Hair follicular keratinocyte (primary cell): ENCODE results near the gene KCND3. TPM values are rescaled to one million over a fixed set of nuclear protein-coding genes. Genes with fewer than 3 reads are reported as not detected.

Experiments used
- total RNA-seq: library from RNA; depleted of rRNA; stranded (reverse); fragments of >200 nt; gene quantifications from 2 replicates; pipeline ENCODE4 v1.2.3, GENCODE V29; 2015

KCND3 gene
- total RNA-seq, result 0.08 and 0.55 TPM in 2 replicates

DNA sequence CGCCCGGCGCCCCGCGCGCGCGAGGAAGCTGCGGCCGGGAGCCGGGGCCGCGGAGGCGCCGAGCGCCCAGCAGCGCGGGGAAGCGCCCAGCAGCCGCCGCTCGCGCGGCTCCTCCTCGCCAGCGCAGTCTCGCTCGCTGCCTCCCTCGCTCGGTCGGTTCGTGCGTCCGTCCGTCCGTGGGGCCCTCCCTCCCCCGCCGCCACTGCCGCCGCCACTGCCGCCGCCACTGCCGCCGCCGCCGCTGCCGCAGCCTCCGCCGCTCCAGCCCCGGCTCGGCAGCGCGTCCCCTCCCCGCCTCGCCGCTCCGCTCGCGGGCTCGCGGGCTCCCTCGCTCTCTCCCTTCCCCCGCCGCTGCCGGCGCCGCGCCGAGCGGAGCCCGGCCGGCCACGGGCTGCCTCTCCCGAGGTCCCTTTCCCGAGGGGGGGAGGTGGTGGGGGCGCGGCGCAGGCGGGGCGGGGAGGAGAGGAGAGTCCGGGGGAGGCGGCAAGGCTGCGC lies at the start of gene KCND3:
TSS of gene KCND3 (minus strand) at position 138 of the 495 bp plus-strand sequence.

DNA sequence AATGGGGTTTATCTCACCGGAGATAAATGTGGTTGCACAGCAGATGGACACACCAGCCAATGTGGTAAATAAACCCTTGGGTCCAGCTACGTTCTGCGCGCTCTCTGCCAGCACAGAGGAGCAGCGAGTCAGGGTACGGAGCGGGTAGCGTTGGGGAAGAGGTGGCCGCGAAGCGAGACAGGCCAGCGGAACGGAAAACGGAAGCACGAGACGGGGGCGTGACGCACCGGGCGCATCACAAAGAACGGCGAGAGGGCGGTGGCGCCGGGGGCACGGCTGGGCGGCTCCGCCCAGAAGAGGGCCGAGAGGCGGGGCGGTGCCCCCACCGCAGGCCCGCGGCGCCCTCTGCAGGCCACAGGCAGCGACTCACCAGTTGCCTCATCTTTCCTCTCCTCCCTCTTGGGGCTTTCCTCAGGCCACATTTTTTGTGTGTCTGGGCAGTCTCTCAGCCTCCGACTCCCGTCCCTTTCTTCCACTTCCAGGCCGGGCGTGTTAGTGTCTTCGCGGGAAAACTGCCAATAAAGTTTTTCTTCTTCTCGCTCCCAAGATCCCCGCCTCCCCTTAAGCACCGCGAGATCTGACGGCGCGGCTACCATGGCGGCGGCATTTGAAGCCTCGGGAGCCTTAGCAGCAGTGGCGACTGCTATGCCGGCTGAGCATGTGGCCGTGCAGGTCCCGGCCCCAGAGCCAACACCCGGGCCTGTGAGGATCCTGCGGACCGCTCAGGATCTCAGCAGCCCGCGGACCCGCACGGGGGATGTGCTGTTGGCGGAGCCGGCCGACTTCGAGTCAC lies 233.9 kb downstream of the KCND3 start, which contains the start of gene DDX20:
TSS of gene DDX20 (plus strand) at position 571 of the 793 bp plus-strand sequence. CDS start at position 595, 24 bp downstream.

DNA sequence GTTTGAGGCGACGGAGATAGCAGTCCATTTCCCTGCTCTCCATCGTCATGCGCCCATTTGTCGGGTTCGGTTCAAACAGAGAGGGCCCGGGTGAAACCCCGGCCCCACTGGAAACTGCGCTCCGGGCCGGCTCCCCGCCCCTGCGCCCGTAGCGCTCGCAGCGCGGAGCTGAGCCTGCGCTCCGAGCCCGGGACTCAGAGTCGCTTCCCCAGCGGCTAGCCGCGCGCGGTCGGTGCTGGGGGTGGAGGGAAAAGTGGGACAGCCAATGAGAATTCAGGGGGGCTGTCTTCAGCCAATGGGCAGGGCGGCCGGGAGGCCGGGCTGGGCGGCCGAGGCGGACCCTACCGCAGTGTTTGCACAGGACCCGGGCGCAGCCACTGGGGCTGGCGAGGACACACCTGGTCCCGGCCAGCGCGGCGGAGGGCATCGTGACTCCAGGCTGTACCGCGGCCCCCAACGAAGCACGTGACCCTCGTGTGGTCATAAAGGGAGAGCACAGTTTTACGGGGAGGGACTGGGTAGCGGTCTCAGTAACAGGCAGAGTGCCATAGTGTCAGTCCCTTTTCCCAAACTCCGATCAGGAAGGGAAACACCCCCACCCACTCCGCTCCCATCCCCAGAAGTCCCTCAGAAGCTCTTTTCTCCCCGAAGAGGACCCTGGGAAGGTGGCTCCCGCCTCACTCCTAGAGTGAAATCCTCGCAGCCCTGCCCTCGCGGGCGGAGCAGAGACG lies 250.1 kb downstream of the KCND3 start, which contains the start of gene INKA2:
TSS of gene INKA2 (minus strand) at position 202 of the 731 bp plus-strand sequence. CDS start at position 49, 153 bp downstream.

Other genes with a start within 250 kb of the KCND3 start
- 12.2 and 23.8 TPM in 2 replicates for gene DDX20, start 233.8 kb downstream of the KCND3 start, total RNA-seq